Vagina (tissue), 2 donors: Measurements from ENCODE around the gene PDLIM3. TPM values are rescaled to one million over a fixed set of nuclear protein-coding genes. Genes with fewer than 3 reads are reported as not detected.

Source experiments
- DNase-seq, 2 donors: peaks; one replicate each; pipeline ENCODE4 v3.0.0-alpha.2; 2017; ENCODE audit errors: extremely low spot score in 2 of 2
- H3K27ac ChIP-seq: fragments of 200-600 bp; sonication (generic); one replicate; pipeline ENCODE4 v1.5.1; 2019
- H3K27me3 ChIP-seq: fragments of 200-600 bp; sonication (generic); one replicate; pipeline ENCODE4 v1.5.1; 2019
- H3K36me3 ChIP-seq, 2 donors: fragments of 200-600 bp; sonication (generic); one replicate each; pipeline ENCODE4 v1.5.1; 2017 to 2019
- H3K4me1 ChIP-seq: fragments of 200-600 bp; sonication (generic); one replicate; pipeline ENCODE4 v1.5.1; 2019
- H3K4me3 ChIP-seq, 2 donors: fragments of 200-600 bp; sonication (generic); 1 replicate in 1 of 2; 2 replicates in 1 of 2; pipeline ENCODE4 v1.5.1; 2016 to 2019
- H3K9me3 ChIP-seq: fragments of 200-600 bp; sonication (generic); one replicate; pipeline ENCODE4 v1.5.1; 2019
- POLR2A ChIP-seq, 2 donors: fragments of 450-650 bp; IDR thresholded peaks; one replicate each; pipeline ENCODE4 v1.6.1; 2017; ENCODE audit warnings: antibody characterized with exemption in 2 of 2, mild to moderate bottlenecking in 2 of 2, moderate library complexity in 2 of 2
- POLR2AphosphoS5 ChIP-seq, 2 donors: sonication (generic); formaldehyde crosslinking; IDR thresholded peaks; one replicate each; pipeline ENCODE4 v1.9.0; 2017; ENCODE audit warnings: antibody characterized with exemption in 2 of 2, mild to moderate bottlenecking in 2 of 2, low read depth in 1 of 2; ENCODE audit not compliant: insufficient read depth in 1 of 2
- intact Hi-C: fragments of 100-400 bp; cut with DNase I; formaldehyde crosslinking; loops from one replicate; pipeline ENCODE4 v1.15.1; 2023
- total RNA-seq: library from RNA; depleted of rRNA; stranded (reverse); fragments of >200 nt; gene quantifications from one replicate; pipeline ENCODE4 v1.2.3, GENCODE V29; 2016
- TF ChIP-seq, protein P1 (sequence below), 3 experiments: fragments of 450-650 bp in 2 of 3; fragments of 200-600 bp in 1 of 3; sonication (generic) in 1 of 3; IDR thresholded peaks; one replicate each; pipeline ENCODE4 v1.5.1; 2017 to 2019; ENCODE audit warnings: antibody characterized with exemption in 3 of 3, mild to moderate bottlenecking in 2 of 3, moderate library complexity in 2 of 3

Gene PDLIM3
- total RNA-seq, 1 donor from 2014 or later = 148 TPM

DNA sequence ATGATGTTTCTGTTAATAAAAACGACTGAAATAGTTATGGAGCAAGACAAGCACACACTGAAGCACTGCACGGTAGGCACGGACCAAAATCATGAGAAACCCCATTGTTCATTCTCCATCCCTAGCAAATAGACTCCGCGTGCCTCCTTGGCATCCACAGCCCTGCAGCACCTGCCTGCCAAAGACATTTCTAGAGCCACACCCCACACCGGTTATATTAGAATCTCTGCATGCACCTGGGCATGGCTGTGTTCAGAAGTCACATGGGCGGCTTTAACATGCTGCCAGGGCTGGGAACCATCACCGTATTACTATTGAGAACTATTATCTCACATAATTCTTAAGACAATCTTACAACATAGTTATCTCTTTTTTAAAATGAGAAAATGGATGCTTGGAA is 5.9 kb downstream of the PDLIM3 start:
- Histone ChIP-seq H3K27me3 (no peaks in the 10 kb centered on the region), H3K27ac (no peak overlapping the region), H3K4me3 (no peak overlapping the region), H3K36me3 (no peaks in the 10 kb centered on the region), H3K4me1 (no peaks in the 10 kb centered on the region), H3K9me3 (no peaks in the 10 kb centered on the region)
- intact Hi-C loops = no loop called here
- no peak for DNase-seq
- TF ChIP-seq POLR2AphosphoS5 (IDR thresholded peaks at IDR 0.05; ENCODE audit: insufficient read depth in 1 of 2, low read depth in 1 of 2) = no peak
- no peak for TF ChIP-seq POLR2A (IDR thresholded peaks at IDR 0.05)
- TF ChIP-seq, protein P1, sequence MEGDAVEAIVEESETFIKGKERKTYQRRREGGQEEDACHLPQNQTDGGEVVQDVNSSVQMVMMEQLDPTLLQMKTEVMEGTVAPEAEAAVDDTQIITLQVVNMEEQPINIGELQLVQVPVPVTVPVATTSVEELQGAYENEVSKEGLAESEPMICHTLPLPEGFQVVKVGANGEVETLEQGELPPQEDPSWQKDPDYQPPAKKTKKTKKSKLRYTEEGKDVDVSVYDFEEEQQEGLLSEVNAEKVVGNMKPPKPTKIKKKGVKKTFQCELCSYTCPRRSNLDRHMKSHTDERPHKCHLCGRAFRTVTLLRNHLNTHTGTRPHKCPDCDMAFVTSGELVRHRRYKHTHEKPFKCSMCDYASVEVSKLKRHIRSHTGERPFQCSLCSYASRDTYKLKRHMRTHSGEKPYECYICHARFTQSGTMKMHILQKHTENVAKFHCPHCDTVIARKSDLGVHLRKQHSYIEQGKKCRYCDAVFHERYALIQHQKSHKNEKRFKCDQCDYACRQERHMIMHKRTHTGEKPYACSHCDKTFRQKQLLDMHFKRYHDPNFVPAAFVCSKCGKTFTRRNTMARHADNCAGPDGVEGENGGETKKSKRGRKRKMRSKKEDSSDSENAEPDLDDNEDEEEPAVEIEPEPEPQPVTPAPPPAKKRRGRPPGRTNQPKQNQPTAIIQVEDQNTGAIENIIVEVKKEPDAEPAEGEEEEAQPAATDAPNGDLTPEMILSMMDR (IDR thresholded peaks at IDR 0.05) = no peak

DNA sequence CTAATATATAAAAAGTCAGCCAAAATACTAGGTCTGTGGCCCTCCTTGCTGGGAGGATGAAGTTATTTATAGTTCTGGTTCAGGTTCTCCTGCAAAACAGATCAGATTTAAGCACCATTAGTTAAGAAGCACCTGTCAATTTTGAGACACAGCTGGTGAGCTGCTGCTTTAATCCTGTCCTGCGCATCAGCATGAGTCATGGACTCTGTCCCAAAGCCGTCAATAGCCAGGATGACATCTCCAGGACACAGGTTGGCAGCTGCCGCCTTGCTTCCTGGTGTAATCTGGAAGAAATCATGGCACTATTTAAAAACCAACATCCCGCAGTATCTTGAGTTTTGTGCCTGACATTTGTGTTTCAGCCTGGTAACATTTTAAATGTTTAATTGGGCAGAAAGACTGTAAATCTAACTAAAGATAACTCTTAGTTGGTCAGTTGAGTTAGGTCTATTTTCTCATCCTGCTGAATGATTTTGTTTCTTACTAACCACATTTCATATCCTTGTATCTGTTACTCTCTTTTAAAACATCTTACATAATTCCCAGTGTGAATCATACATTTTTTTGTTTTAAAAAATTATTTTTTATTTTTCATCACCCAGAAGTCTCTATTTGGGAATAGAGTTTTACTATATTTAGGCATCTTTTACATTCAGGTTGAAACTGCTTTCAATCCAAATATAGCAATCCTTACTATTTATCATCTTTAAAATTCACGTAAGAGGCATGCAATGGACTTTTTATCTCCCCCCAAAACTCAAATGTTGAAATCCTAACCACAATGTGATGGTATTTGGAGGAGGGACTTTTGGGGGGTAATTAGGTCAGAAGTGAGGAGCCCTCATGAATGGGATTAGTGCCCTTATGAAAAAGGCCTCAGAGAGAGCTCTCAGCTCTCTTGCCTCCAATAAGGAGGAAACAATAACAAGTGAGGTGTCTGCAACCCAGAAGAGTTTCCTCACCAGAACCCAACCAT is 10.1 kb downstream of the PDLIM3 start:
- no peak overlapping the region for H3K27ac ChIP-seq
- intact Hi-C loops = no loop called here
- TF ChIP-seq, protein P1 (IDR thresholded peaks at IDR 0.05) = no peak
- no peak for TF ChIP-seq POLR2AphosphoS5 (IDR thresholded peaks at IDR 0.05; ENCODE audit: insufficient read depth in 1 of 2, low read depth in 1 of 2)
- no peak for TF ChIP-seq POLR2A (IDR thresholded peaks at IDR 0.05)
- H3K36me3 ChIP-seq = no peaks in the 10 kb centered on the region
- H3K9me3 ChIP-seq = no peaks in the 10 kb centered on the region
- H3K4me1 ChIP-seq = no peaks in the 10 kb centered on the region
- H3K27me3 ChIP-seq = no peaks in the 10 kb centered on the region
- no peak for DNase-seq
- no peak overlapping the region for H3K4me3 ChIP-seq

DNA sequence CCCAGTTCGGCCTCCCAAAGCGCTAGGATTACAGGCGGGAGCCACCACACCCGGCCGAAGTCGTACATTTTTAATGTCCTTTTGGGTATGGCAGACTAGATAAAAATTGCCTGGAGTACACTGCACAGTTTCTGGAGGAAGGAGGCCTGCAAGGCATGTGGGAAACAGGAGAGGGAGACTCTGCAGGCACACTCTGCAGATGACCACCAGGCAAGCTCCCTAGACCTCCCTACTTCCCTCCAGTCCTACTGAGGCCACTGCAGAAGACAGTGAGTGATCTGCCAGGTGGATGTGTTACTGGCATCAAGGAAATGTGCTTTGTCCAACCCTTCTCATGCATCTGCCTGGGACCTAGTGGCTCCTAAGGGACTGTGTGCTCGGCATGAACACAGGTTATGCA is 11.4 kb downstream of the PDLIM3 start:
- no peak for DNase-seq
- Histone ChIP-seq H3K27me3 (no peaks in the 10 kb centered on the region), H3K4me3 (no peak overlapping the region), H3K27ac (no peak overlapping the region), H3K9me3 (no peaks in the 10 kb centered on the region), H3K4me1 (no peaks in the 10 kb centered on the region), H3K36me3 (no peaks in the 10 kb centered on the region)
- TF ChIP-seq, protein P1 (IDR thresholded peaks at IDR 0.05) = no peak
- TF ChIP-seq POLR2AphosphoS5 (IDR thresholded peaks at IDR 0.05; ENCODE audit: insufficient read depth in 1 of 2, low read depth in 1 of 2) = no peak
- TF ChIP-seq POLR2A (IDR thresholded peaks at IDR 0.05) = no peak
- intact Hi-C loops = no loop called here

DNA sequence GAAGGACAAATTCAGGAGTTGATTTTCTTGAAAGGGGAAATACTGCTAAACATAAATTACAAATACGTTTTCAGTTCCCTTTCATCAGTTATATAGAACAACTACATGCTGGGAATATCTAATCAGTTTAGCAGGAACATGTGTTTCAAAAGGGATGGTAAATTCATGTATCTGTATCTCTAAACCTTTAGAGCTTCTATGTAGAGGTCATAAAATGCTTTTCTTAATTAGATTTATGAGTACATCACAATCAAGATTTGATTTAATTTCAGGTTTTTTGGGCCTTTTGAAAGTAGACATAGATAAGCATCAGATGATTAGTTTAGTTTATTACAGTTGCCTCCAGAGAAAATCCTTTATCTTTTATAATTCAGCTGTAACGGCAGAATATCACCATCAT is 12.9 kb downstream of the PDLIM3 start:
- intact Hi-C loops = no loop called here
- H3K9me3 ChIP-seq = no peaks in the 10 kb centered on the region
- DNase-seq = no peak
- H3K27ac ChIP-seq = no peak overlapping the region
- H3K36me3 ChIP-seq = no peaks in the 10 kb centered on the region
- no peaks in the 10 kb centered on the region for H3K4me1 ChIP-seq
- H3K4me3 ChIP-seq = no peak overlapping the region
- H3K27me3 ChIP-seq = no peaks in the 10 kb centered on the region
- TF ChIP-seq POLR2A (IDR thresholded peaks at IDR 0.05) (no peak), POLR2AphosphoS5 (IDR thresholded peaks at IDR 0.05; ENCODE audit: insufficient read depth in 1 of 2, low read depth in 1 of 2) (no peak)
- TF ChIP-seq, protein P1 (IDR thresholded peaks at IDR 0.05) = no peak

DNA sequence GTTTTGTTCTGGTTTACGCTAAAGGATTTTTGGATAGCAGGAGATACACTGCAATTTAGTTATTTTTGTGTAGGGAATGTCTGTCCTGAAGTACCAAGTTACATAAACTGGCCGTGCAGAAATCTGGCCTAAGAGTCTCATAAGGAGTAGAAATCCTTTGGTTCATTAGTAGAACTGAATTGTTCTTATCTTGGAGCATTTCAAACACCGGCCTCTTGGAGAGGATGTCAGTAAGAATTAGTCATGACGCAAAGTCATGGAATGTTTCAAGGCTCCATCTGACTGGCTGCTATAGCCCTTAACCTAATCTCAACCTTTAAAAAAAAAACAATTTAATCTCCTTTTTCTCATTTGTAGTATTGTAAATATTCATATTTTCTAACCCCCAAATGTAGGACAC is 15.2 kb downstream of the PDLIM3 start:
- intact Hi-C loops = no loop called here
- H3K27ac ChIP-seq = no peak overlapping the region
- no peaks in the 10 kb centered on the region for H3K27me3 ChIP-seq
- no peaks in the 10 kb centered on the region for H3K4me1 ChIP-seq
- H3K9me3 ChIP-seq = no peaks in the 10 kb centered on the region
- H3K4me3 ChIP-seq = no peak overlapping the region
- no peaks in the 10 kb centered on the region for H3K36me3 ChIP-seq
- no peak for DNase-seq
- TF ChIP-seq POLR2A (IDR thresholded peaks at IDR 0.05) = no peak
- no peak for TF ChIP-seq POLR2AphosphoS5 (IDR thresholded peaks at IDR 0.05; ENCODE audit: insufficient read depth in 1 of 2, low read depth in 1 of 2)
